GM21786 (cell line): ENCODE results near the gene HDAC8.
"Not testable (repeated sequence)": the region's sequence is repeated elsewhere in the genome, so short reads cannot be mapped to it uniquely, and the experiment has no call there.

Source experiments
- ATAC-seq: cut with Tn5 transposase; IDR thresholded peaks from one replicate; pipeline ENCODE4 v1.9.1; 2021; ENCODE audit not compliant: unreplicated experiment

HDAC8 gene

DNA sequence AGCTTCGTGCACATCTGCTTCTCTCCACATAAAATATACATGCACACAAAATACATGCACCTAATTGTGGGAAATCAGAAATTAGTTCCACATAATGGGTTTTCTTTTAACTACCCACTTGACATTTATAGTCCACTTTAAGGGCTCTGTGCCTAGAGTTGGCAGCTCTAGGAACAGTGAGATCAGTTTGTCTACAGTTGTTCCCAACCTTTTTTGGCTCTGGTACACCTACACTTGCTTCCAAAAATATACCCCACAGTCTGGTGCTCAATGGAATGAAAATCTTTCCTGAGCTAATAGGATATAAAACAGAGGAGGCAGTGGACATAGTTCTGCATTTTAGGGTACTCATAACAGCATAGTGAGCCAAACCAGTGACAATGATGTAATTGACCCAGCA is 36.1 kb downstream of the HDAC8 start:
- no peak for ATAC-seq

DNA sequence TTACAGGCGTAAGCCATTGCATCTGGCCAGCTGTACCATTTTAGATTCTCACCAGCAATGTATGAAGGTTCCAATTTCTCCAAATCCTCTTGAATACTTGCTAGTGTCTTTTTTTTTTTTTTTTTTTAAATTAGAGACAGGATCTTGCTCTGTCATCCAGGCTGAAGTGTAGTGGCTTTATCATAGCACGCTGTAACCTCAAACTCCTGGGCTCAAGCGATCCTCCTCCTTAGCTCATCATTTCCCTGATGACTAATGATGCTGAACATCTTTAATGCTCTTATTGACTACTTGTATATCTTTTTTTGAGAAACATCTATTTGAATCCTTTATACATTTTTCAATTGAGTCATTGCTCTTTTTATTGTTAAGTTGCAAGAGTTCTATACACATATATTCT is 40.3 kb downstream of the HDAC8 start:
- ATAC-seq, result no peak

DNA sequence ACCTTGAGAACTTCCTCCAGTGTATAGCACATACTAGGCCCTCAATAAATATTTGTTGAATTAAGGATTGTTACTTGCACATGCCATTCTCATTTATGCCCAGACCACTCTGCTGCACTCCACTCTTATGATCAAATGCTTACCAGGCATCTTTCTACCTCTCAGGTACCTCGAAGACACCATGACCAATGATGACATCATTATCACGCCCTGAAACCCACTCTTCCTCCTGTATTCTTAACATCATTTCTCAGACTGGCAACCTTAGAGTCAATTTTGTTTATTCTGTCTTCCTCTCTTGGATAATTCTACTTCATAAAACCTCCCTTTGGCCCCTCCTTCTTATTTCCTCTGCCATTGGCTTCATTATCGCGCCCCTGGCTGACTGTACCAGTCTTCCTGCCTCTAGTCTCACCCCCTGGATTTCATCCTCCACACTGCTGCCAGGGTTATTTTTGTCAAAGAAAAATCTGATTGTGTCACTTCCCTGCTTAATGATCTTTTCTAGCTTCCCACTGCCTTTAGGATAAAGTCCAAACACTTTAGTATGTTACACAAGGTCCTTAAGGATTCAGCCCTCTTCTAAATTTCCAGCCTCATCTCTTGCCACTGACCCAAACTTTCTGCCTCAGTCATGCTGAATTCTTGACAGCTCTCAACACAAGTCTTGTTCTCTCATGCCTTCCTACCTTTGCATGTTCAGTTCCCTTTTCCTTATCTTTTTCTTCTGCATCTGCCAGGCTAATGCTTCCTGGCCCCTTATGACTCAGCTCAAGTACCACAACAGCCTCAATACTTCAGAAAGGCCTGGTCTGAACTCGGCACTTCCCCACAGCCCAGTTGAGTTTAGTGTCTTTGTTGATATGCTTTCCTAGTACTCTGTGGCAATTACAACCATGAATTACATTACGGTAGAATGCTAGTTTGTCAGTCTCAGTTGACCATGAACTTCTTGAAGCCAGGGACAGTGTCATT is 45.8 kb downstream of the HDAC8 start:
- peak; percentile 47 for ATAC-seq

DNA sequence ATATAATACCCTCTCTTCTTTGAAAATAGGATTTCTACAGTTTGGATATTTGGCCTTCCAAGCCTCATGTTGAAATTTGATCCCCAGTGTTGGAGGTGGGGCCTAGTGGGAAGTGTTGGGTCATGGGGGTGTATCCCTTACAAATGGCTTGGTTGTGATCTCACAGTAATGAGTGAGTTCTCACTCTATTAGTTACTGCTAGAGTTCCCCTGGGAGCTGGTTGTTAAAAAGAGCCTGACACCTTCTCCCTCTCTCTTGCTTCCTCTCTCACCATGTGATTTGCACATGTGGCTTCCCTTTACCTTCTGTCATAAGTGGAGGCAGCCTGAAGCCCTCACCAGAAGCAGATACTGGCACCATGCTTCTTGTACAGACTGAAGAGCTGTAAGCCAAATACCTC is 73.9 kb downstream of the HDAC8 start:
- no peak for ATAC-seq

DNA sequence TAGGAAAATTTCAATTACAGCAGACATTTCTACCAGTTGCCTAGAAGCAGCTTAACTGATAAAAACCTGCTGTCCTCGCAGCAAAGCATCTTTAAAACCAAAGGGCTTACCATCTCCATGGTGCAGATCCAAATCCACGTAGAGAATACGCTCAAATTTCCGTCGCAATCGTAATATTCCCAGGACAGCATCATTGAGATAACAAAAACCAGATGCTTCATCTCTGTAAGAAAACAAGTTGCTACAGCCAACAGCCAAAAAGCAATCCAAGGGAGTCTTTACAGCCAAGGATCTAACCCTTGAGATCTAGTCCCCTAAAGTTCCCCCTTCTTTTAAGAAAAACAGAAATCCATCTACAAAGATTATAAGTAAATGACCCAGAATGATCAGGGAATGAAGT is 77.6 kb downstream of the HDAC8 start:
- no peak for ATAC-seq

DNA sequence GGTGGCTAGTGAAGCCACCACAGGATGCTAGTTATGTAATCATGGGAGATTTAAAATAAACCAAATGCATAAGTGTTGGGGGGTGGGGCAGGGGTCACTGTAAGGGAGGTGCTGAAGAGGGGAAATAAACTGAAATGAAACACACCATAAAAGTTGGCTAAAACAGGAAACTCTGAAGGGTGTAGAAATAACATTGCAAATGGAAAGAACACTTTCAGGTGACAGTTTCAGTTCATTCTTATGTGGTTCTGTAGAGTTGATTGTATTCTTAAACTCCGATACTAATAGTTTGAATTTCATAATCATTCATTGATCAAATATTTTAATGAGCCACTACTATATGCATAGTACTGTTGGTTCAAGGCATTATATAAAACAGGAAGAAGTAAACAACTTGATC is 80.1 kb downstream of the HDAC8 start:
- peak; percentile 78 for ATAC-seq

DNA sequence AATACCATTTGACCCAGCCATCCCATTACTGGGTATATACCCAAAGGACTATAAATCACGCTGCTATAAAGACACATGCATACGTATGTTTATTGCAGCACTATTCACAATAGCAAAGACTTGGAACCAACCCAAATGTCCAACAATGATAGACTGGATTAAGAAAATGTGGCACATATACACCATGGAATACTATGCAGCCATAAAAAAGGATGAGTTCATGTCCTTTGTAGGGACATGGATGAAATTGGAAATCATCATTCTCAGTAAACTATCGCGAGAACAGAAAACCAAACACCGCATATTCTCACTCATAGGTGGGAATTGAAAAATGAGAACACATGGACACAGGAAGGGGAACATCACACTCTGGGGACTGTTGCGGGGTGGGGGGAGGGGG is 82.4 kb downstream of the HDAC8 start:
- not testable (repeated sequence) for ATAC-seq

DNA sequence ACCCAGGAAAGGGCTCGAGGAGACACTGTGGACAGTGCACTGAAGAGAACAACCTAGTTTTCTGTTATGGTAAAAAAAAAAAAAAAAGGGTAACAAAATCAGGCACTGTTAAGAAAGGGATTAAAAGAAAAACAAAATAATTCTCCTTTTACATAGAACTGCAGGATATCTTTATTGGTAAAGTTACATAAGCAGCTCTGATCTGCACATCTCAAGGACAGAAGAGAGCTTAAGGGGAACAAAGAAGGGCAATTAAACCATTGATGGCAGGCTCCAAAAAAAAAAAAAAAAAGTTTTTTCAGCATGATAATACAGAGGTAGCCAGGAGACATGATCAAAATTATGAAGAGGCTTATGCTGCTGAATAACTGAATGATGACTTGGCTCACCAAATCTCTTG is 85.0 kb downstream of the HDAC8 start:
- no peak for ATAC-seq

DNA sequence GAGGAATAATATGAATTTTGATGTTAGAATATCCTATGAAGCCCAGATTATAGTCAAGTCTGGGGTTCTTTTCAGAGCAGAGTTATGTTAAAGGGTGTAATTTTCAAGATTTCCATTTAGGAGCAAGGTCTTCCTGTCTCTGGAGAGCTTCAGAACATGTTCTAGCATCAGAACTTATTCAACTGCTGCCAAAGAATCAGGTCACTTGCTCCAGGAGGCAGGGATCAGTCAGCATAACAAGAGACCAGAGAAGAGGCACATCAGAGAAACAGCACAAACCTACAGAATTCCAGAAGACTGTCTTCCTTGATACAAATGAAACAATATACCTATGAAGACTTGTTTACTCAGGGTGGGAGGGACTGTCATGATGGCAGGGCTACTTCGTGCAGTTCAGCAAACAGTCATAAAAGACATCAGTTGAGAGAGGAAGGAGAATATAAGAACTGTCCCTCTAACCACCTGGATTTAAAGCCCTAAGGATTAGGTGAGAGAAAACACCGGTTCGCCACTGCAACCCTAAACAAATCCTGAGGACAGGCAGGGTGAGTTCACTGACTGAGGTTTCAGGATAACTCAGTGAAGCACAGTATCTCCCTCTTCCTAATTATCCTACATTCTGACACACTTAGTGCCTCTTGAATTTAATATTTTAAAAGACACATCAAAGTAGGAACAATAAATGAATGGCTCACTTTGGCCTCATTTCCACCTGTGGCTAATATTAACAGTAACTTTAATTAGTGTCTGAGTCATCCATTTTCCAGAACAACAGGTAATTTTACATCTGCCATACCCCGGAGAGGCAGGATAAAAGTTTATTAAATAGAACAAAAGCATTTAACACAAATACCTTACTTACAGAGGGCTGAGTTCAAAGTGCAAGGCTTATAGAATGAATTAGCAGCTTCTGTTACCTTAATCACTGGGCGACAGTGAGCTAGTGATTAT is 93.0 kb downstream of the HDAC8 start:
- no peak for ATAC-seq

DNA sequence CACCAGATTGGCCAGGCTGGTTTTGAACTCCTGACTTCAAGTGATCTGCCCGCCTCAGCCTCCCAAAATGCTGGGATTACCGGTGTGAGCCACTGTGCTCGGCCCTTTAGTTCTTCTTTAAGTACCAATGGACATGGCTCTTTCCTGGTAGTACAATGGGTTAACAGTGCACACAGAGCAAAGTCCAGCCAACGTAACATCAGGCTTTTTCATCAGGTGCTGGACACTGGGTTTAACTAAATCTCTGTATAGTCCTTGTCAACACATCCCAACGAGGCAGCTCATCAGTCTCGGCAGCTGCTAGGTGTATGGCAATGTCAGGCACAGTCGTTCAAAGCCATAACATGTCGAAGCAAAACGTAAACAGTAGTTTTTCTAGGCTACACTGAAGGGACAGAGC is 93.8 kb downstream of the HDAC8 start:
- no peak for ATAC-seq

DNA sequence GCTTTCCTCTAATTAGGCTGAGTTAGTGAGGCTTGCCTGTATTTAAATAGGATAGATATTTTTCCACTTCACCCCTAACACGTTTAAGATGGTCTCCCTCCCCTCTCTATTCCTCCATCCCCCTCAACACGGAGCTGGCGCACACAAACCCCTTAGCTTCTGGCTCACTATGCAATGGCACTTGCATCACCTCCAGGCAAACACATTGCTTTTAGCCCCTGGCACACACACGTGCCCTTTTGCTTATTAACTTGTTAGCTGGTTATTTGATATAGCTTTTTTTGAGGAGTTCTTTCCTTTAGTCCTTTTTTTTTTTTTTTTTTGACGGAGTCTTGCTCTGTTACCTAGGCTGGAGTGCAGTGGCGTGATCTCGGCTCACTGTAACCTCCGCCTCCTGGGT is 94.3 kb downstream of the HDAC8 start:
- no peak for ATAC-seq

DNA sequence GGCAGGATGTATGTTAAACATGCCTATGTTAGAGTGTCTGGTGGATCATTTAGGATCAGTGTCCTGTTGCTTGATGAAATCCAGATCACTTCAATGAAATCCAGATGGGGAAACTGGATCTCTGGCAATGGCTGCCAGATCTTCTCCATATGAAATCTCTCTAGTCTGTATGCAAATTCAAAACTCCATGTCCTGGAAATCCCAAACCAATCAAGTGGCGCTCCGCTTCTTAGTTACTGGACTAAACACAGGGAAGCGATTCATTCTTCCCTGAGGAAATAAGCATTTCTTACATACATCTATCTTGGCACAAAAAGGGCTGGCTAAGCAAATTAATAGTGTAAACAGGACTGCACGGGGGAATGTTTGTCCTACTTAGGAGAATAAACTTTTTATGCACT is 94.9 kb downstream of the HDAC8 start:
- ATAC-seq, result no peak

DNA sequence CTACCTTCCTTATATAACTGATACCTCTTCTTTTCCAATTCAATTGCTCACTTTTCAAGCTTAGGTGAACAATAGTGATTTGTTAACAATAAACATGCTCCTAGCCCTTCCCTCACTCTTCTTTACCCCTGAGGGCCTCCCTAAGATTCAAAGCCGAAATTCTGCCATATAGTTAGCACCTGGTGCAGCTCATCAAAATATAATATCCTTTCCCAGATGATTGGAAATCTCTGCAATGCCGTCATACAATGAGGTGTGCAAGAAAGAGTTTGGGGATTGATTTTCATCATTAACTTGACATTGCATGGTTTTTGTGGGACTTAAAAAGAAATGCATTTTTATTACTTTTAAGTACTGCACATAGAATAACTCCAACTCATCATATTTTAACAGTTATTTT is 95.3 kb downstream of the HDAC8 start:
- ATAC-seq, result no peak

DNA sequence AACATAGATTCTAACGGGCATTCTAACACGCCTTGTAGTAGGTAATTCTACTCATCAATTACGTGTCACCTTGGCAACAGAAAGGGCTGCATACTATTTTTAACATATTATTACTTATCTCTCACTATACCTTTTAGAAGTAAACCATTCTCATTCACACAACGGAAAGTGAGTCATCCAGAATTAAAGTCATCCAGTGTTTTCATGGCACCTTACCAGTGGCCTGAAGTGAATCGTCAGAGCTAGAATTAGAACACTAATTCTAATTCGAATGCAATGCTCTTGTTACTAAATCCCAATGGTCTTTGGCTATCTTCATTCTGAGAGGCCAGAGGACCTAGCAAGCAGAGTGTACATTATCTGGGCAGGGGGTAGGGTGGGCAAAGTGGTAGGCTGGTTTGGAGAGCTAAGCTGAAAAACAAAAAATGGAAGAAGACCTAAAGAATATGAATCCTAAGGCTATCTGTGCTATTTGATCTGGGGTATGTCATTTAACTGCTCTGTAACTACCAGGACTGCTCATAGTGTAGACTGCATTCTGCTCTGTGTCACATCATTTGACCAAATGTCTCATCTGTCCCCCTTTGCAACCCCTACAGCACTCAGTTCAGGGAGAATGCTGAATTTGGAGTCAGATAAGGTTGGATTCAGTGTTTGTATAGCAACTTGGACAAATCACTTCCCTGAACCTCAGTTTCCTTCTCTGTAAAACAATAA is 96.5 kb downstream of the HDAC8 start:
- ATAC-seq, result no peak

DNA sequence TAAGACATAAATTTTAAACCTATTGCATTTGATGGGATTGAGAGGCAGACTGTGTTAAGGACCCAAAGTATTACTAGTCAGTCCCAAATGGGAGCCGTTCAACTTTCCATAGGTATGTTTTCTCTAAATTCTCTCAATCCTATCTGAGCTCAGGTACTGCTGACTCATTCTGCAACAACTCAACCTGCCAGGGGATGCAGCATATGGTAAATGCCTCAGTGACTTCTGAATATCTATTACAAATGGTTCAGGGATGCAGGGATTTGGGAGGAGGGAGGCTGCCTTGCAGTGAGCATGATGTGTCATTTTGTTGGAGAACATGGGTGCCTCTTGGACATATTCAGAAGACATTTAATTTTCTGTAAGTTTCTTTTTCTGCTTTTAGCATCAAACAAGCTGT is 97.3 kb downstream of the HDAC8 start:
- ATAC-seq, result no peak

DNA sequence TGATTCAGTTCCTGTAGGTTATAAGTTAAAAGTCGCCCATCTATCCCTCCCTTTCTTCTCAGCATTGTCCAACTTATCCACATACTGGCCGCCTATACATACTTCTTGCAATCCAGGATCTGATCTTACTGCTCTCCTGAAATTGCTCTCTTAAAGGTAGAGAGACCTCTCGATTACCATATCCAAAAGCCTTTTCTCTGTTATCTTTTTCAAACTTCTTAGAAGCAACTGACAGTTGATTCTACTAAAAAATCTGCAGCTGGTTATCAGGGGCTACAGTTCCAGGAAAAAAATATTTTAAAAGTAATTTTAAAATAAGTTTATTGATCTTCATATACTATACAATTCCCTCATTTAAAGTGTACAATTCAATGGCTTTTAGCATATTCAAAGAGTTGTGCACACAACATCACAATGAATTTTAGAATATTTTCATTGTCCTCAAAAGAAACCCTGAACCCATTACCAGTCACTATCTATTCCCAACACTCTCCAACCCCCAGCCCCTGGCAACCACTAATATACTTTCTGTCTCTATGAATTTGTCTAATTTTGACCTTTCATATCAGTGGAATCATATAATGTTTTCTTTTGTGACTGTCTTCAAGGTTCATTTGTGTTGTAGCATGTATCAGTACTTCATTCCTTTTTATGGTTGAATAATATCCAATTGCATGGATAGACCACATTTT is 102.0 kb downstream of the HDAC8 start:
- no peak for ATAC-seq

DNA sequence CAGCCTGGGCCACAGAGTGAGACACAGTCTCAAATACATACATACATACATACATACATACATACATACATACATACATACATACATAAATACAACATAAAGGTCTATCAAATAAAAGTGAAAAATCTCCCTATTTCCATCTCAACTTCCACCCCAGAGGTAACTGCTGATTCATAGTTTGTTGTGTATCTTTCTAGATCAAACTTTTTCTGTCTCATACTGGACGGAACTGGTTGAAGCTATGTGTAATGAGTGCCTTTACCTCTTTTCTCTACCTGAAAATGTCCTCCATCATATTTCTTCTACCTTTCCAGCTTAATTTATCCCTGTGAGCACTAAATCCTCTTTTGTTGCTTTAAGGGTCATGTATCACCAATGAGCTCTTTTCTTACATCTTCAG is 102.5 kb downstream of the HDAC8 start:
- no peak for ATAC-seq

DNA sequence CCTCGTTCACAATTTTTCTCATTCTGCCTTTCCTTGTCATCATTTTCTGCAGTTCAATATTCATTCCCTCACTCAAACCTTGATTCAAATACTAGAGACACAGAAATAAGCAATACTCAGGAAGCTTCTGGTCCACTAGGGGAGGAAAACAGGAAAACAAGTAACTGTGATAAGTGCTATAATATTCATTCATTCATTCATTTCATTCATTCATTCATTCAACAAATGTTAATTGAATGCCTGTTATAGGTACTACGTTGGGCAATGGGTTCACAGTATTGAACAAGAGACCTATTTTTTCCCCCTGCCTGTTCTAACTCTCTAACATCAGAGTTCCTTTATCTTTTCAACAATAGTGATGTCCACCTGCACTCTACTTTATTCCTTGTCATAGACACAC is 104.0 kb downstream of the HDAC8 start:
- ATAC-seq, result no peak

DNA sequence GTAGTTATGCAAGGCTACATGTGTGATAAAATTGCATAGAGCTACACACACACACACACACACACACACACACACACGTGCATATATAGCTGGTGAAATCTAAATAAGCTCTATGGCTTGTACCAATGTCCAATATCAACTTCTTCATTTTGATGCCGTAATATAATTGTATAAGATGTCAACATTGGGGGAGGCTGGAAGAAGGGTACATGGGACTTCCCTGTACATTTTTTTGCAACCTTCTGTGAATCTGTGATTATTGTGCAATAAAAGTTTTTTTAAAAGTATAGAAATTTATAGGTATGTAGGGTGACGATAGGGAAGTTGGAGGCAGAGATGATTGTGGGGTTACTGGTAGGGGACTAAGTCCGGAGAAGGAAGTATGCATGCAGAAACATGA is 105.5 kb downstream of the HDAC8 start:
- no peak for ATAC-seq

DNA sequence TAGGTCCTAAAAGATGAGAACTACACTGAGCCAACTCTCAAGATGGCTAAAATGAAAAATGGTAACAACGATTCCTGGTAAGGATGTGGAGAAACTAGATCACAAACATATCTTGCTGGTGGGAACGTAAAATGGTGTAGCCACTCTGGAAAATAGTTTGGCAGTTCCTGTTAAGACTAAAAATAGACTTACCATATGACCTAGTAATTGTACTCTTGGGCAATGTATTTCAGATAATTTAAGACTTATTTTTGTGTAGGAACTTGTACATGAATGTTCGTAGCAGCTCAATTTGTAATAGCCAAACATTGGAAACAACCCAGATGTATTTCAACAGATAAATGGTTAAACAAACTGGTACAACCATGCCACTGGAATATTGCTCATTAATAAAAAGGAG is 106.2 kb downstream of the HDAC8 start:
- no peak for ATAC-seq

DNA sequence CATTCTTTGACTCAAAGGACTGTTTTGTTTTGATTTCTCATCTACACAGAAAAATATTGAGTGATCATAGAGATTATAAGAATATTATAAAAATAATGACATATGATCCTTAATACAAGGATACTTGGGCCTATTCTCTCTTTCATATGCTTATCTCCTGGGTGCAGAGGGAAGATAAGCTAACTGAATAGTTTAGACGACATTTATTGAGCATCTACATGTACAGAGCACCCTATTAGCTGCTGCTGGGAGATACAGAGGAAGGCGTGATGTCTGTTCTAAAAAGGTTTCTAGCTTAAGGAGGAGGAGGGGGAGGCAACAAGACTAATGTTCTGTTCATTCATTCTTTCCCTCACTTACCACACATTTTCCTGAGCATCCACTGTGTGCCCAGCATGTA is 106.8 kb downstream of the HDAC8 start:
- no peak for ATAC-seq
